ENCODE results near the gene RPN2.

Gene RPN2

GRCh38 chr20:37209193-37209592, 30.1 kb downstream of the RPN2 start:
- DNase-seq (ENCODE audit: extremely low read depth in 1 of 2, low read depth in 1 of 2) = no peak

- no peak for DNase-seq (ENCODE audit: extremely low read depth in 1 of 2, low read depth in 1 of 2)
These were observed 30.7 kb downstream of the RPN2 start for GRCh38 chr20:37209661-37210314.

- DNase-seq (ENCODE audit: extremely low read depth in 1 of 2, low read depth in 1 of 2) = no peak
These were observed 39.3 kb downstream of the RPN2 start for GRCh38 chr20:37218441-37218840.

GRCh38 chr20:37218976-37219375, 39.8 kb downstream of the RPN2 start:
- DNase-seq (ENCODE audit: extremely low read depth in 1 of 2, low read depth in 1 of 2) = no peak

- DNase-seq (ENCODE audit: extremely low read depth in 1 of 2, low read depth in 1 of 2) = no peak
These were observed 40.9 kb downstream of the RPN2 start for GRCh38 chr20:37219751-37220668.

- DNase-seq (ENCODE audit: extremely low read depth in 1 of 2, low read depth in 1 of 2) = no peak
These were observed 41.6 kb downstream of the RPN2 start for GRCh38 chr20:37220731-37221130.

- no peak for DNase-seq (ENCODE audit: extremely low read depth in 1 of 2, low read depth in 1 of 2)
These were observed 43.0 kb downstream of the RPN2 start for GRCh38 chr20:37222086-37222485.

- DNase-seq (ENCODE audit: extremely low read depth in 1 of 2, low read depth in 1 of 2) = no peak
These were observed 43.9 kb downstream of the RPN2 start for GRCh38 chr20:37223053-37223452.

- no peak for DNase-seq (ENCODE audit: extremely low read depth in 1 of 2, low read depth in 1 of 2)
These were observed 46.0 kb downstream of the RPN2 start for GRCh38 chr20:37225146-37225545.

- no peak for DNase-seq (ENCODE audit: extremely low read depth in 1 of 2, low read depth in 1 of 2)
These were observed 47.8 kb downstream of the RPN2 start for GRCh38 chr20:37226889-37227288.

GRCh38 chr20:37228082-37228481, 49.0 kb downstream of the RPN2 start:
- DNase-seq (ENCODE audit: extremely low read depth in 1 of 2, low read depth in 1 of 2) = no peak

GRCh38 chr20:37228656-37229055, 49.5 kb downstream of the RPN2 start:
- DNase-seq (ENCODE audit: extremely low read depth in 1 of 2, low read depth in 1 of 2) = no peak

- DNase-seq (ENCODE audit: extremely low read depth in 1 of 2, low read depth in 1 of 2) = no peak
These were observed 50.2 kb downstream of the RPN2 start for GRCh38 chr20:37229357-37229756.

- no peak for DNase-seq (ENCODE audit: extremely low read depth in 1 of 2, low read depth in 1 of 2)
These were observed 51.1 kb downstream of the RPN2 start for GRCh38 chr20:37230200-37230599.

- no peak for DNase-seq (ENCODE audit: extremely low read depth in 1 of 2, low read depth in 1 of 2)
These were observed 53.0 kb downstream of the RPN2 start for GRCh38 chr20:37231947-37232630.

GRCh38 chr20:37233548-37234253, 54.6 kb downstream of the RPN2 start:
- DNase-seq (ENCODE audit: extremely low read depth in 1 of 2, low read depth in 1 of 2) = no peak

GRCh38 chr20:37234254-37234581, 55.1 kb downstream of the RPN2 start:
- no peak for DNase-seq (ENCODE audit: extremely low read depth in 1 of 2, low read depth in 1 of 2)

- DNase-seq (ENCODE audit: extremely low read depth in 1 of 2, low read depth in 1 of 2) = no peak
These were observed 55.9 kb downstream of the RPN2 start for GRCh38 chr20:37235065-37235464.

GRCh38 chr20:37236462-37236861, 57.3 kb downstream of the RPN2 start:
- no peak for DNase-seq (ENCODE audit: extremely low read depth in 1 of 2, low read depth in 1 of 2)

- DNase-seq (ENCODE audit: extremely low read depth in 1 of 2, low read depth in 1 of 2) = no peak
These were observed 58.5 kb downstream of the RPN2 start for GRCh38 chr20:37237656-37238055.

GRCh38 chr20:37238426-37238825, 59.3 kb downstream of the RPN2 start:
- no peak for DNase-seq (ENCODE audit: extremely low read depth in 1 of 2, low read depth in 1 of 2)
